Myocyte (in vitro differentiated cells): ENCODE data around the gene DDX39B. TPM values are rescaled to one million over a fixed set of nuclear protein-coding genes. Genes with fewer than 3 reads are reported as not detected.
"Not testable (repeated sequence)": the region's sequence is repeated elsewhere in the genome, so short reads cannot be mapped to it uniquely, and the experiment has no call there.

Experiments
- DNase-seq: peaks from one replicate; pipeline ENCODE4 v3.0.0-alpha.2; 2012; ENCODE audit warnings: low read depth
- total RNA-seq: library from RNA; depleted of rRNA; stranded (reverse); fragments of >200 nt; gene quantifications from 2 replicates; pipeline ENCODE4 v1.2.3, GENCODE V29; 2014

Gene DDX39B
- total RNA-seq, 1 donor from 2014 or later = 382 TPM

DNA sequence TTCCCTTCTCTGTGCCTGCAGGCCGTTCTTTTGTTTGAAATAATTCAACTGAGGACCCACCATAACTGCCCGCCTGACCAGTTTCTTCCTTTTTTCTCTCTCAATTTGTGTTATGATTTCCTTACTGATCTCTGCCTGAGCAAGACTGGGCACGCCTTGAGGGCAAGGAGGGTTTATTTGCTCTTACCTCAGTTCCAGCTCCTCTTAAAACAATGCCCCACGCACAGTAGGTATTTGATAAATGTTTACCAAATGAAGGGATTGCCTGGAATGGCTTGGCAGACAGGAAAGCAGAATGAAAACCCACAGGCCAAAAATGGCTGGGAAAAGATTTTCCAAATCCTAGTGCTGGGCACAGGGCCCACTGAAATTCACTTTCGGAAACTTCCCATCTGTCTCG lies 54.1 kb downstream of the DDX39B start:
- not testable (repeated sequence) for DNase-seq

DNA sequence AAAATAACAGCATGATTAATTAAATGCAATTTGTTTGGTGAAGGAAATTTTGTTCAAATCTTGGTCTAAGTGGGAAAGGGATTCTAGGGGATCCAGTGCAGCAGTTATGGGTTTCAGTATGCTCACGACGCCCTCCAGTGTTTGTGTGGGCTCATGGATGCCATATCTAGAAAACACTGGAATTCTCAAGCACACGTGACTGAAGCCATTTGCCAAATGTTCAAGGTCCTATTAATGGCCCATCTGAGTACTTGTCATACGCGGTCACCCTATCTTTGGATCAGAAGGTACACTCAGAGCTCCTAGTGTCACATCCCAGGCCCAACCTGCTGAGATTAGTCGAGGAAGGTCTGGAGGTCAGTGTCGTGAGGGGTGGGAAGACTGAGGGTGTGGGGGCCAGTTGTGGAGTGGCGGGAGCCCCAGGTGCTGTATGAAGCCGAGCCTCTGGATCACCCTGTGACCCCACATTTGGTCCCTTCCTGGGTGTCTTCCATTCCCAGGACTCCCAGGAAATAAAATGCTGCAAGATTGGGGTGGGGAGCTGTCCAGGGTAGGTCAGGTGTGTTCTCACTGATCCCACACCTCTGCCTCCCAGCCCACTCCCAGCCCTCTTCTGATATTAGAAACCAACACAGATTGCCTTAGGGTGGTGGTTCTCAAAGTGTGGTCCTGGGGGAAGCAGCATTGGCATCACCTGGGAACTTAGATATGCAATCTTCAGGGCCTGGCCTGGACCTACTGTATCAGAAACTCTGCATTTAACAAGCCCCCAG lies 55.6 kb downstream of the DDX39B start:
- DNase-seq = not testable (repeated sequence)

DNA sequence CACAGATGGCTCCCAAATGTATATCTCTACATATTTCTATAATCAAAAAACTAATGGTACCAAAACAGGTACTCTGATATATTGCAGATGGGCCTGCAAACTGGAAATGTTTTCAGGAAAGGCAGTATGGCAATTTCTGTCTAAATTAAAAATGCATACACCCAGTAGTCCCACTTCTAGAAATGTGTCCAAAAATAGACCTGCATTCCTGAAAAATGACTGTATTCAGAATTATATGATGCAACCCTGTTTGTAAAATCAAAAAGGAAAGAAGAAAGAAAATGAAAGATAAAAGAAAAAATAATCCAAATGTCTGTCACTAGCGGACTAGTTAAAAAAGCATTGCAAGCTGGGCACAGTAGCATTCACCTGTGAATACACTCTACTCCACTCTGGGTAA lies 56.7 kb downstream of the DDX39B start:
- no peak for DNase-seq

- DNase-seq = no peak
Measured at GRCh38 chr6:31483392-31483791, 58.4 kb downstream of the DDX39B start.

DNA sequence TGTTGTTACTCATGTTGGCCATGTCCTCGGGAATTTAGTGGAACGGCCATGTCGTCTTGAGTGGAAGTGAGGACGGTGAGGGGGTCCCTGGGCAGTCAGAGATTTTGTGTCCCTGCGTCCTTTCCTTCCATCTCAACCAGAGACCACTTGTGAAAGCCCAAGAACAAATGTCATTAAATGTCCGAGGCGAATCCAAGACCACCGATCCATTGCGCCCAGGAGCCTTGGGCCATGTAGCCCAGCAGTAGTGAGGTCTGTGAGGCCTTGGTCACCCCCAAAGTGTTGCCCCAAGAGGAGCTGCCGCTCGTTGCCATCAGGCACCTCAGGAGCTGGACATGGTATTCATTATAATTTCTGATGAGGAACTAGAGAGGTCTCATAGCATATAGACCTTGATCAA lies 61.2 kb downstream of the DDX39B start:
- no peak for DNase-seq

Other genes with a start within 250 kb of the DDX39B start
- gene HLA-B, start 184.8 kb downstream of the DDX39B start, total RNA-seq = 137 and 270 TPM in 2 replicates
- 32.5 and 55.9 TPM in 2 replicates for gene MICA, start 138.4 kb downstream of the DDX39B start, total RNA-seq
- 2.1 and 2.9 TPM in 2 replicates for gene MICB, start 43.9 kb downstream of the DDX39B start, total RNA-seq
- gene MCCD1, start 13.0 kb downstream of the DDX39B start, total RNA-seq = not detected in 2 replicates
- gene ATP6V1G2, start 4.6 kb upstream of the DDX39B start, total RNA-seq = 4.8 and 8.5 TPM in 2 replicates
- gene NFKBIL1, start 5.6 kb upstream of the DDX39B start, total RNA-seq = 26.1 and 28.3 TPM in 2 replicates
- gene LTA, start 30.3 kb upstream of the DDX39B start, total RNA-seq = not detected in 2 replicates
- gene TNF, start 33.6 kb upstream of the DDX39B start, total RNA-seq = not detected in 2 replicates
- gene LTB, start 40.4 kb upstream of the DDX39B start, total RNA-seq = 0.40 TPM in 1 of 2 replicates, not detected in the other
- not detected in 2 replicates for gene LST1, start 44.3 kb upstream of the DDX39B start, total RNA-seq
- not detected in 2 replicates for gene NCR3, start 51.0 kb upstream of the DDX39B start, total RNA-seq
- gene AIF1, start 73.2 kb upstream of the DDX39B start, total RNA-seq = not detected in 2 replicates
- gene PRRC2A, start 78.7 kb upstream of the DDX39B start, total RNA-seq = 77.2 and 85.9 TPM in 2 replicates
- 271 and 307 TPM in 2 replicates for gene BAG6, start 110.7 kb upstream of the DDX39B start, total RNA-seq
- gene APOM, start 113.9 kb upstream of the DDX39B start, total RNA-seq = 2.9 and 4.2 TPM in 2 replicates
- gene C6orf47, start 118.8 kb upstream of the DDX39B start, total RNA-seq = 20.6 and 24.0 TPM in 2 replicates
- 8.6 and 12.9 TPM in 2 replicates for gene GPANK1, start 123.0 kb upstream of the DDX39B start, total RNA-seq
- gene CSNK2B, start 124.1 kb upstream of the DDX39B start, total RNA-seq = 211 and 248 TPM in 2 replicates
- 2.9 and 4.0 TPM in 2 replicates for gene LY6G5B, start 128.0 kb upstream of the DDX39B start, total RNA-seq
- gene LY6G5C, start 139.1 kb upstream of the DDX39B start, total RNA-seq = 2.7 and 3.4 TPM in 2 replicates
- gene ABHD16A, start 161.3 kb upstream of the DDX39B start, total RNA-seq = 58.9 and 66.0 TPM in 2 replicates
- not detected in 2 replicates for gene LY6G6F, start 164.9 kb upstream of the DDX39B start, total RNA-seq
- gene LY6G6D, start 173.3 kb upstream of the DDX39B start, total RNA-seq = not detected in 2 replicates
- gene LY6G6C, start 179.7 kb upstream of the DDX39B start, total RNA-seq = not detected in 2 replicates
- gene MPIG6B, start 181.4 kb upstream of the DDX39B start, total RNA-seq = not detected in 2 replicates
- 120 and 142 TPM in 2 replicates for gene DDAH2, start 187.3 kb upstream of the DDX39B start, total RNA-seq
- 257 and 425 TPM in 2 replicates for gene CLIC1, start 194.5 kb upstream of the DDX39B start, total RNA-seq
- gene MSH5, start 198.0 kb upstream of the DDX39B start, total RNA-seq = 7.4 and 8.4 TPM in 2 replicates
- gene SAPCD1, start 220.7 kb upstream of the DDX39B start, total RNA-seq = 0.94 TPM in 1 of 2 replicates, not detected in the other
- 1.3 TPM in 1 of 2 replicates, not detected in the other for gene VWA7, start 235.3 kb upstream of the DDX39B start, total RNA-seq